NCI-H2227 treated with DMSO at 0.1 percent for 48 hours (cell line): ENCODE measurements around the gene MEIOB.

Experiments
- DNase-seq: peaks from one replicate; lab custom pipeline; 2025; lab: John Stamatoyannopoulos, UW

The MEIOB gene

DNA sequence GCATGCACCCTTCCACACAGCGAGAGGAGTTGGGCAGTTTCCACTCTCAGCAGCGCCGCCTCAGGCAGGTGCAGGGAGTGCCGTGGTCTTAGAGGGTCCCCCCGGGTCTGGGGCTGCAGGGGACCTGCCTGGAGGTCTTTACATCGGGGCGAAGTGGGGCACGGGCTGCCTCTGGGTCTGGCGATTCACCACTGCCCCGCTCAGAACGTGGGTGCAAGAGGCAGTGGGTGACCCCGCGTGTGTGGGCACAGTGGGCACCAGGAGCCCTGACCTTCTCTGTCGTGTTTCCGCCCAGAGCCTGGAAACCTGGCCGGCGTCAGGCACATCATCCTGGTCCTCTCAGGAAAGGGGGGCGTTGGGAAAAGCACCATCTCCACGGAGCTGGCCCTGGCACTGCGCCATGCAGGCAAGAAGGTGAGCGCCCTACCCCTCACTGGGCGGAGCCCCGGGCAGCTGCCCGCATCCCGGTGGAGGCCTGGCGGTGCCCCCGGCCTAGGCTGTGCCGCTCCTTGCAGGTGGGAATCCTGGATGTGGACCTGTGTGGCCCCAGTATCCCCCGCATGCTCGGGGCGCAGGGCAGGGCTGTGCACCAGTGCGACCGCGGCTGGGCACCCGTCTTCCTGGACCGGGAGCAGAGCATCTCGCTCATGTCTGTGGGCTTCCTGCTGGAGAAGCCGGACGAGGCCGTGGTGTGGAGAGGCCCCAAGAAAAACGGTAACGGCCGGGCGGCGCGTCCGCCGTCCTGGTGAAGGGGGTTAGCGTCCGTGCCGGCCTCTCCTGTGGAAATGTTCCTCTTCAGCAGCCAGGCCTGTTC lies 85.5 kb downstream of the MEIOB start:
- no peak for DNase-seq

DNA sequence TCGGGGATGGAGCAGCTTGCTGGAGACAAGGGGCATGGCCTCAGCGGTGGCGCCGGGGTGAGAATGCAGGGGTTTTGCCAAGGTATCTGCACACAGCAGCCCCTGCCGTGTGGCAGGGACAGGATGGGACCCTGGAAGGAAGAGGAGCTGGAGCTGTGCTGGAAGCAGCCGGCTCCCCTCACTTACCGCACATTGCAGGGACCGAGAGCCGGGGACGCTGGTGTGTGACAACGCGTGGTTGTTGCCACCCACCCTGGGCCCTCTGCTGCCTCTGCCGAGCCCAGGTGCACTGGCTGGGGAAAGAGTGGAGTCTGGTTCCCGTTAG lies 86.2 kb downstream of the MEIOB start:
- DNase-seq: no peak

DNA sequence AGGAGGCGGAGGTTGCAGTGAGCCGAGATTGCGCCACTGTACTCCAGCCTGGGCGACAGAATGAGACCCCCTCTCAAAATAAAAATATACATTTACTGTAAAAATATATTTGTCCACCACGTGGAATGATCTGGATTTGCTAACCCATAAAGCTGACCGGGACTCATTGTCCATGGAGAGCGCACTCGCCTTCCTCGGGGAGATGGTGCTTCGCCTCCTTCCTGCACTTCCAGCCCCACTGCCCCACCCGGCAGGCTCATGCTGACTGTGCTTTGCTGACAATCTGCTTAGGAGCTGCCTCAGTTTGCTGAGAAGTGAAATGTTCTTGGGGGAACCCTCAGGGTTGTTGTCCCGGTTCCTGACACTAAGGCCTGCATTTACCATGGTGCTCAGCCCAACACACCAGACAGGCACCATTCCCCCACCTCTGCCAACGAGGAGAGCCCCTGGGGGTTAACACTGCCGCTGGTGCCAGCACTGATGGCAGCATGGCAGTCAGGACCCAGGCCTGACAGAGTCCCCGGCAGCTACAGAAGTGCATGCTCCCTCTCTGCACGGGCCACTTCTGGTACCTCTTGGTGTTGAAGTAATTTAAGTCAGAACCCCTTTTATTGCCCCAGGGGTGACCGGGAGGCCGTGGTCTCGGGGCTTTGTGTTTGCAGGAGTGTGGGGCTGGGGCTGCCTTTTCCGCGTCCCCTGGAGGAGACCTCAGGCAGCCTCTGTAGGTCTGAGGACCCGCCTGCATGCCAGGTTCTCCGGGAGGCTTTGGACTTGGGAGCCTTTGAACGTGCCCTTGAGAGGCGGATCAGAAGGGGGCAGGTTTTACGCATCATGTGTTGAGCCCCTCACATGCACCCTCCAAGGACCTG lies 86.8 kb downstream of the MEIOB start:
- no peak for DNase-seq
